ENCODE measurements around the gene ABCC3.

ABCC3 gene

DNA sequence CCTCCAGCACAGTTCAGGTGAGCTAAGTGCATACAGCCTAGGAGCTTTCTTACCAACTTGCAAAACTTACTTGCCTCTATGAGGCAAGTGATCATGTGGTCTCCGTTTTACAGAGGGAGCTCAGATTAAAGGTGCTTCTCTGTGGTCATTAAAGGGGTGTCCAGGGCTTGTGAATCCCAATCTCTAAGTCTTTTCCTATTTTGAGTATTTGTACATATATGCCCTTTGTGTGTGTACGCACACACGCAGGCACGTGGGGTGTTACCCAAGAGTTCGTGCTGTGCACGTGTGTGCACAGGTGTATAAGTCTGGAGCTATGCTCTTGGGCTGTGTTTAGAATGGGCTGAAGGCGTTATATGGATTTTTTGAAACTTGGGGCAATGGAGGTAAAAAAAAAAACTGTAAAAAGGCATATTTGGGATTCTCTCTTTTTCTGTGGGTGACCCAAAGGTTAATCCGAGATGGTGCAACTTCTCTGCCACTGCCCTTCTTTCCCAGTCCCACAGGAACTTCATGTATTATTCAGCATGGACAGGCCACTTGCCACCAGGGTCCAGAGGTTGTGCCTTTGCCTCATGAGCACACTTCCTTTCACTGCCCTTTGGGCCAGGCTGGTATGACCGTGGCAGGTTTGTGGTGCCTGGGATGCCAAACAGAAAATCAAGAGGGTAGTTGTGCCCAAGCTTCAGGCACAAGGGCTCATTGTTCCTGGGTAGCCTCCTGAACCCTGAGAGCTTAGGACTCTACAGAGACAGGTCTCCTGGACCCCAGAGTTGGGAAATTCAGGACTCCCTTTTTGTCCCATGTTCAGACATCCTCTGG is 1.5 kb downstream of the ABCC3 start:
- Histone ChIP-seq H3K4me2 (ENCODE audit: low read length) (no peak overlapping the region), H4K20me1 (ENCODE audit: control insufficient read depth, insufficient read depth, low read depth, low read length) (no peaks in the 10 kb centered on the region), H3K9me2 (replicated peaks; ENCODE audit: control insufficient read depth, low read length) (no peaks in the 10 kb centered on the region), H3K9me3 (ENCODE audit: control insufficient read depth, insufficient read depth, low read length) (no peaks in the 10 kb centered on the region), H3K79me2 (ENCODE audit: control insufficient read depth, low read length) (no peaks in the 10 kb centered on the region), H3F3A (ENCODE audit: control insufficient read depth, insufficient read depth) (no peaks in the 10 kb centered on the region), H3K4me3 (ENCODE audit: low read length) (no peak overlapping the region), H3K36me3 (ENCODE audit: control insufficient read depth, low read length) (no peaks in the 10 kb centered on the region), H3K4me1 (ENCODE audit: control insufficient read depth, low read length) (peaks cover 10% of the 10 kb centered on the region), H3K27me3 (ENCODE audit: control insufficient read depth, low read length) (peaks cover 82% of the 10 kb centered on the region), H3K27ac (ENCODE audit: low read depth, low read length) (no peak overlapping the region)
- TF ChIP-seq EZH2phosphoT487 (IDR thresholded peaks at IDR 0.05; ENCODE audit: borderline replicate concordance, low read length): no peak
- TF ChIP-seq, protein P1, sequence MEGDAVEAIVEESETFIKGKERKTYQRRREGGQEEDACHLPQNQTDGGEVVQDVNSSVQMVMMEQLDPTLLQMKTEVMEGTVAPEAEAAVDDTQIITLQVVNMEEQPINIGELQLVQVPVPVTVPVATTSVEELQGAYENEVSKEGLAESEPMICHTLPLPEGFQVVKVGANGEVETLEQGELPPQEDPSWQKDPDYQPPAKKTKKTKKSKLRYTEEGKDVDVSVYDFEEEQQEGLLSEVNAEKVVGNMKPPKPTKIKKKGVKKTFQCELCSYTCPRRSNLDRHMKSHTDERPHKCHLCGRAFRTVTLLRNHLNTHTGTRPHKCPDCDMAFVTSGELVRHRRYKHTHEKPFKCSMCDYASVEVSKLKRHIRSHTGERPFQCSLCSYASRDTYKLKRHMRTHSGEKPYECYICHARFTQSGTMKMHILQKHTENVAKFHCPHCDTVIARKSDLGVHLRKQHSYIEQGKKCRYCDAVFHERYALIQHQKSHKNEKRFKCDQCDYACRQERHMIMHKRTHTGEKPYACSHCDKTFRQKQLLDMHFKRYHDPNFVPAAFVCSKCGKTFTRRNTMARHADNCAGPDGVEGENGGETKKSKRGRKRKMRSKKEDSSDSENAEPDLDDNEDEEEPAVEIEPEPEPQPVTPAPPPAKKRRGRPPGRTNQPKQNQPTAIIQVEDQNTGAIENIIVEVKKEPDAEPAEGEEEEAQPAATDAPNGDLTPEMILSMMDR (IDR thresholded peaks at IDR 0.05; ENCODE audit: low read depth, low read length, poor library complexity, severe bottlenecking): no peak

DNA sequence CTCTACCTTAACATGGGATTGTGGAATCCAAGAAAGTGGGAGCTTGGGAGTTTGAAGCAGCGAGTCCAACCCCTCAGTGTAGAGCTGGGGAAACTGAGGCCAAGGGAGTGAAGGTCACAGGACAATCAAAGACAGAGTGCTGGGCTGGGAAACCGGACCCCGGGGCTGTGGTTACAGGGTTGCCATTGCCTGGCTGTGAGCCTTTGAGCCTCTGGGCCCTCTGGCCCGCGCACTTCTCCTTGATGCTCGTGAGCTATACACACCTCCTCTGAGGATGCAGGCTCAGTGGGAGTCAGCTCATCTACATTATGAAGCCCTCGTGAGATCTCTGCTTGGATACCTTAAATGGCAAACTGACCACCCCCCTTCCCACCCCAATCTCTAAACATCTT is 2.1 kb downstream of the ABCC3 start:
- no peak for TF ChIP-seq EZH2phosphoT487 (IDR thresholded peaks at IDR 0.05; ENCODE audit: borderline replicate concordance, low read length)
- TF ChIP-seq, protein P1 (IDR thresholded peaks at IDR 0.05; ENCODE audit: low read depth, low read length, poor library complexity, severe bottlenecking): no peak
- Histone ChIP-seq H3K4me2 (ENCODE audit: low read length) (no peak overlapping the region), H3K9me2 (replicated peaks; ENCODE audit: control insufficient read depth, low read length) (no peaks in the 10 kb centered on the region), H3K9me3 (ENCODE audit: control insufficient read depth, insufficient read depth, low read length) (no peaks in the 10 kb centered on the region), H3K36me3 (ENCODE audit: control insufficient read depth, low read length) (no peaks in the 10 kb centered on the region), H3K4me1 (ENCODE audit: control insufficient read depth, low read length) (peaks cover 10% of the 10 kb centered on the region), H3K27ac (ENCODE audit: low read depth, low read length) (no peak overlapping the region), H3K79me2 (ENCODE audit: control insufficient read depth, low read length) (no peaks in the 10 kb centered on the region), H3F3A (ENCODE audit: control insufficient read depth, insufficient read depth) (no peaks in the 10 kb centered on the region), H3K4me3 (ENCODE audit: low read length) (no peak overlapping the region), H4K20me1 (ENCODE audit: control insufficient read depth, insufficient read depth, low read depth, low read length) (no peaks in the 10 kb centered on the region), H3K27me3 (ENCODE audit: control insufficient read depth, low read length) (peaks cover 78% of the 10 kb centered on the region)

DNA sequence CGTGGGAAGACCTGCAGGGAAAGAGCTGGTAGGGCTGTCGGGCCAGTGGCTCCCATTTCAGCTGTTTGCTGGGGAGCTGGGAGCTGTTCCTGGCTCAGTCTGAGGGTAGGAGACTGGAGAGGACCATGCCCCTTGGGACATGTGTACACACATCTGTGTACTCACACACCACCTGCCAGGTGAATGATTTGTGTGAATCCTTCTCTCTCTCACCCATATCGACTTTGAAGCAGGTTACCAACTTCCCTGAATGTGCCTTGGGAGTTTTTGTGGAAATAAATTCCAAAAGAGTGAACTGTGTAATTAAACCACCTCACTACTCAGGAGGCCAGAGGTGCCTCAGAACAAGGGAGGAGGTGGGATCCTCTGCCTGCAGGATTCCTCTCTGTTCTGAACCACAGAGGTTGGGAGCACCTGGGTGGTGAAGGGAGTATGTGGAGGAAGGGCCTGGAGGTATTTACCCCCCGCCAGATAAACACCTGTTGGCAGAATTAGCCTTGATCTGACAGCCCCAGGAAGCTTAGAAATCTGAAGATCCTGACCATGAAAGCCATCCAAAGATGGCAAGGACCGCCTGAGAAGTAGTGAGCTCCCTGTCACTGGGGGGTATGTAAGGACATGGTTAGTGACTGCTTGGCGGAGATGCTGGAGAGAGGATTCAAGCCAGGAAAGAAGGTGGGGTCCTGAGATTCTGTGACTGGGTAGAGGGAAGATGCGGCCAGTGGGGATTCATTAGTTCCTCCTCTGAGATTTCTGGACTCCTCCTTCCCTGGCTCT is 3.3 kb downstream of the ABCC3 start:
- Histone ChIP-seq H3K36me3 (ENCODE audit: control insufficient read depth, low read length) (no peaks in the 10 kb centered on the region), H3K27ac (ENCODE audit: low read depth, low read length) (no peak overlapping the region), H3K9me2 (replicated peaks; ENCODE audit: control insufficient read depth, low read length) (no peaks in the 10 kb centered on the region), H3K4me2 (ENCODE audit: low read length) (no peak overlapping the region), H3K79me2 (ENCODE audit: control insufficient read depth, low read length) (no peaks in the 10 kb centered on the region), H4K20me1 (ENCODE audit: control insufficient read depth, insufficient read depth, low read depth, low read length) (no peaks in the 10 kb centered on the region), H3K9me3 (ENCODE audit: control insufficient read depth, insufficient read depth, low read length) (no peaks in the 10 kb centered on the region), H3F3A (ENCODE audit: control insufficient read depth, insufficient read depth) (no peaks in the 10 kb centered on the region), H3K27me3 (ENCODE audit: control insufficient read depth, low read length) (peaks cover 65% of the 10 kb centered on the region), H3K4me3 (ENCODE audit: low read length) (no peak overlapping the region), H3K4me1 (ENCODE audit: control insufficient read depth, low read length) (peaks cover 7% of the 10 kb centered on the region)
- TF ChIP-seq EZH2phosphoT487 (IDR thresholded peaks at IDR 0.05; ENCODE audit: borderline replicate concordance, low read length): no peak
- TF ChIP-seq, protein P1 (IDR thresholded peaks at IDR 0.05; ENCODE audit: low read depth, low read length, poor library complexity, severe bottlenecking): no peak

Data from DOHH2 (cell line).